Small intestine (tissue), 7 donors: ENCODE data around the gene KIF1A. TPM values are rescaled to one million over a fixed set of nuclear protein-coding genes. Genes with fewer than 3 reads are reported as not detected.
A peak's percentile ranks its signal among the peaks of the same experiment; 100 is the strongest.

ENCODE experiments used
- DNase-seq, 2 donors: peaks; one replicate each; pipeline versions ENCODE4 v3.0.0 to v3.0.0-alpha.2; 2013
- FAIRE-seq: peaks from 2 replicates; lab custom pipeline; 2012; peaks lifted over from hg19 to GRCh38; lab: Jason Lieb, UNC
- H3K27ac ChIP-seq, 3 donors: one replicate each; pipeline ENCODE4 v1.5.1; 2013; ENCODE audit warnings: low read length in 2 of 3, mild to moderate bottlenecking in 2 of 3, control low read depth in 1 of 3, inconsistent platforms in 1 of 3, low read depth in 1 of 3, moderate library complexity in 1 of 3
- H3K27me3 ChIP-seq, 3 donors: one replicate each; pipeline ENCODE4 v1.6.1; 2013; ENCODE audit warnings: low read length in 3 of 3, inconsistent platforms in 1 of 3; ENCODE audit not compliant: control insufficient read depth in 3 of 3, insufficient read depth in 3 of 3
- H3K36me3 ChIP-seq, 3 donors: one replicate each; pipeline ENCODE4 v1.6.1; 2013; ENCODE audit warnings: low read length in 3 of 3, inconsistent platforms in 1 of 3, low read depth in 1 of 3, mild to moderate bottlenecking in 1 of 3, moderate library complexity in 1 of 3; ENCODE audit not compliant: control insufficient read depth in 3 of 3, insufficient read depth in 2 of 3
- H3K4me1 ChIP-seq, 3 donors: one replicate each; pipeline ENCODE4 v1.6.1; 2013; ENCODE audit warnings: low read length in 2 of 3, inconsistent platforms in 1 of 3, low read depth in 1 of 3, mild to moderate bottlenecking in 1 of 3, moderate library complexity in 1 of 3; ENCODE audit not compliant: control insufficient read depth in 3 of 3, insufficient read depth in 2 of 3
- H3K4me3 ChIP-seq, 3 donors: one replicate each; pipeline ENCODE4 v1.5.1; 2013; ENCODE audit warnings: low read length in 3 of 3, control low read depth in 1 of 3, inconsistent platforms in 1 of 3, low read depth in 1 of 3, mild to moderate bottlenecking in 1 of 3, moderate library complexity in 1 of 3
- H3K9me3 ChIP-seq, 2 donors: one replicate each; pipeline ENCODE4 v1.6.1; 2013; ENCODE audit warnings: low read depth in 1 of 2, low read length in 1 of 2; ENCODE audit not compliant: control insufficient read depth in 2 of 2, insufficient read depth in 1 of 2
- WGBS, 3 donors: extraction: QIAGEN DNeasy Blood & Tissue Kit; methylation state at CpG; one replicate each; pipeline ENCODE4 v1.1.7; 2013; 5-methylcytosine and 5-hydroxymethylcytosine counted together
- polyA plus RNA-seq, 4 donors: library from polyadenylated mRNA; stranded (reverse) in 3 of 4; unstranded in 1 of 4; fragments of 200-250 nt in 3 of 4; fragments of 120-200 nt in 1 of 4; gene quantifications; one replicate each; pipeline versions ENCODE4 v1.2.1 to v1.2.3, GENCODE V29; 2013
- donor health status: healthy with polysubstance abuse.
- donor health status: control.
- donor health status: control.
- donor health status: Bipolar disorder and iron deficiency.
- donor health status: healthy.

KIF1A gene
- polyA plus RNA-seq, 4 donors = 0.27 to 7.7 (median 1.9) TPM

DNA sequence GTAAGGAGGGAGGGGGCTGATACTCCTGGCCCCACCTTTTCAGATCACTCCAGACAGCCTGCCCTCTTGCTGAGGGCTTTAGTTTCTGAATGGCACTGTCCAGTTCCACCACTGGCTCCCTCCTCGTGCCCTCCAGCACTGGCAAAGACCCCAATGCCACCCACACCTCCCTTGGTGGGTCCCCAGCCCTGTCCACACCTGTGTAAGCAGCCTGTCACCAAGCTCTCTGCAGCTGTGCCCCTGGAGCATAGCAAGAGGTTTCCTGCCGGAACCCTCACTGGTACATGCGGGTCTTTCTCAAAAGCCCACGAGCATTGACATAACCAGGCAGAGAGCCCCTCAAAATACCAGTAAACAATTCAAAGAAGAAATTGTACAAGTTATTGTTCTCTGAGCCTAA lies 17.6 kb upstream of the KIF1A start:
- Histone ChIP-seq H3K27me3 (peaks cover 0 to 13% (median 0%) of the 10 kb centered on the region in 3 donors), H3K4me3 (no peak overlapping the region), H3K9me3 (no peaks in the 10 kb centered on the region), H3K4me1 (no peaks in the 10 kb centered on the region), H3K27ac (no peak overlapping the region), H3K36me3 (no peaks in the 10 kb centered on the region)
- WGBS, 3 donors = 54 to 70% (median 60%) methylated on average over 4 of the region's 4 CpGs
- no peak for FAIRE-seq
- no peak for DNase-seq

DNA sequence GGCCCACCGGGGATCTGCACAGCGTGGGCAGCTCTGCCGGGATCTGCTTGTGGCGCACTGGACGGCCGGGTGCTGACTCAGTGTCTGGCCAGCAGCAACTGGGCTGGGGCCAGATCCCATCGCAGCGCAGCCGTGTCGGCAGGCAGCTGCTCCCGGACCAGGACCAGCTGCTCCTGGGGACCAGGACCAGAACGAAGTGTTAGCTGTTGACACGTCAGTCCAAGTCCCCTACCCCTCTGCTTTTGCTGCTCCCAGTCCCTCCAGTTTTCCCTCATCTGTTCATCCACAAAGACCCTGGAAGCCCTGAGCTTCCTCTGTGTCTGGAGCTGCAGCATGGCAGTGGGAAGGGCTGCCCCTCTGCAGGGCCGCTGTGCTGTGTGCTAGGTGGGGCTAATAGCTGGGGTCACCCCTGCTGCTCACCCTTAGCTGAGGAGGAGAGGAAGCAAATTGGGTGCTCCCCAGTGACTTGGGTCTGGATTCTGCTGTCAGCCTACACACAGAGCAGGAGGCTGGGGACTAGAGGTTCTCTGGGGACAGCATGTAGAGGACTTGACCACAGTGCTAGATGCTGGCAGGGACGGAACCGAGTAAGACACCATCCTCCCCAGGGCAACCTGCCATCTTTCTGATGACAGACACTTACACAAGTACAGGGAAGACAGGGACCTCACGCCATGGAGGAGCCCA lies 16.9 kb upstream of the KIF1A start:
- DNase-seq (no peak), FAIRE-seq (no peak)
- no peak overlapping the region for H3K4me3 ChIP-seq
- peaks cover 0 to 3% (median under 1%) of the 10 kb centered on the region in 3 donors for H3K4me1 ChIP-seq
- no peak overlapping the region for H3K27ac ChIP-seq
- H3K9me3 ChIP-seq = no peaks in the 10 kb centered on the region
- 61 to 70% (median 64%) methylated on average over 17 of the region's 17 CpGs for WGBS, 3 donors
- no peaks in the 10 kb centered on the region for H3K36me3 ChIP-seq
- peaks cover 0 to 12% (median 0%) of the 10 kb centered on the region in 3 donors for H3K27me3 ChIP-seq

DNA sequence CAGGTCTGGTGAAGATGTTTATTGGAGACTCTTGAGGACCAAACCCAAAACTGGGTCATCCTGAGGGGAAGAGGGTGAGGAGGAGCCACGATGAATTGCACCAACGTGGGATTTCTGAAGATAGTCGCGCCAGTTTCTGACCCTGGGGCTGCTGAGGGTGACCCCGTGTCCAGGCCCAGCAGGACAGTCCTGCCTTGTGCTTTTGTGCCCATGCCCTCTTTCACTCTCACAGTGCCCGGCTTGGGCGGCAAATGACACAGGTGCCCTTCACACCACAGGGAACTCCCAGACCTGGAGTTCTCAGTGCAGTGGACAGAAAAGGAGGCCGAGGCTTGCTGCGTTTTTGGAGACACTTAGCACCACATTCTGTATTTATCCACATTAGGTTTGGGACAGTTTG lies 15.5 kb upstream of the KIF1A start:
- H3K4me3 ChIP-seq = no peak overlapping the region
- H3K36me3 ChIP-seq = no peaks in the 10 kb centered on the region
- no peak for FAIRE-seq
- H3K4me1 ChIP-seq = peaks cover 2 to 8% (median 6%) of the 10 kb centered on the region in 3 donors
- 69 to 81% (median 70%) methylated on average over 9 of the region's 9 CpGs for WGBS, 3 donors
- peaks cover 0 to 16% (median 0%) of the 10 kb centered on the region in 3 donors for H3K27me3 ChIP-seq
- H3K9me3 ChIP-seq = no peaks in the 10 kb centered on the region
- no peak overlapping the region for H3K27ac ChIP-seq
- DNase-seq = no peak

DNA sequence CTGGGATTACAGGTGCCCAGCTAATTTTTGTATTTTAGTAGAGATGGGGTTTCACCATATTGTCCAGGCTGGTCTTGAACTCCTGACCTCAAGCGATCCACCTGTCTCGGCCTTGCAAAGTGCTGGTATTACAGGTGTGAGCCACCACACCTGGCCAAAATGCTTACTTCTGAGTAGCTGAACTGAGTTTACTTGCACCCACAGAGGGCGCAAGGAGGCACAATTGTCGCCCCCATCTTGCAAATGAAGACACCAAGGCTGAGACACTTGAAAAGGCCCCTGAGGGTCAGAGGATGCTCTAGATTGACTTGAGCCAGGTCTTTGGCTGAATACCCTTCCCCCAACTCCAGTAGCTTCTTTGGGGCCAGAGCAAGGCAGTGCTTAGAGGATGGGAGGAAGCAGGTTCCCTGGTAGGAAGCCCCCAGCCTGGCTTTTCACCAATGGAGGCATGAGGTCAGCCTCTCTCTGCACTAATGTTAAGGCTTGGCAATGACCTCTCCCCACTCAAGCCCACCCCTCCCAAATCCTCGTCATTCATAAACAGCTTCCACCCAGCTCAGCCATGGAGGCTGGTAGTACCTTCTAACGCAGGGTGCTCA lies 14.5 kb upstream of the KIF1A start:
- no peak overlapping the region for H3K4me3 ChIP-seq
- peaks cover 0 to 25% (median 0%) of the 10 kb centered on the region in 3 donors for H3K27me3 ChIP-seq
- 57 to 78% (median 62%) methylated on average over 6 of the region's 6 CpGs for WGBS, 3 donors
- no peak overlapping the region for H3K27ac ChIP-seq
- H3K9me3 ChIP-seq = no peaks in the 10 kb centered on the region
- DNase-seq = no peak
- FAIRE-seq = no peak
- H3K36me3 ChIP-seq = no peaks in the 10 kb centered on the region
- H3K4me1 ChIP-seq = peaks cover 2 to 8% (median 6%) of the 10 kb centered on the region in 3 donors

DNA sequence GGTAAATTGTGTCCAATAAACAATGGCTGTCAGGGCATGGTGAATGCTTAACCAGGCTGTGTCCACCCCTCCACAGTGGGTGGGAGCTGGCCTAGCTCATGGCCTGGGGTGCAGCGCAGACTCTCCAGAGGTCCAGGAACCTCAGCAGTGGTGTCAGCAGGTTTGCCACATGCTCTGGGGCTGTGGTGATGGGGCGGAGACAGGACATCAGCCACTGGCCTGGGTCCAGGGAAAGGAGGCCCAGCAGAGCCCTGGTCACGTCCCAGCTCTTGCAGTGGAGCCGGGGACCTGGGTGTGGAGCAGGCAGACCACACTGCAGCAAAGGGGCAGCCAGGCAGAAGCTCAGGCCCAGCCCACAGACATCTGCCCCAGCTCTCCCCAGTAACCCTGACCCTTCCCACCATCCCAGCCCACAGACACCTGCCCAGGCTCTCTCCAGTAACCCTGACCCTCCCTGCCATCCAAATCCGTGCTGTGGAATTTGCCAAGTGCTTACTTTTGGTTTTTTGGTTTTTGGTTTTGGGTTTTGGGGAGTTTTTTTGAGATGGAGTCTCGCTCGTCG lies 13.8 kb upstream of the KIF1A start:
- Histone ChIP-seq H3K27ac (no peak overlapping the region), H3K4me3 (no peak overlapping the region), H3K4me1 (peaks cover 2 to 8% (median 6%) of the 10 kb centered on the region in 3 donors), H3K36me3 (no peaks in the 10 kb centered on the region), H3K9me3 (no peaks in the 10 kb centered on the region), H3K27me3 (peaks cover 0 to 27% (median 0%) of the 10 kb centered on the region in 3 donors)
- FAIRE-seq (no peak), DNase-seq (no peak)
- 65 to 76% (median 66%) methylated on average over 8 of the region's 8 CpGs for WGBS, 3 donors

DNA sequence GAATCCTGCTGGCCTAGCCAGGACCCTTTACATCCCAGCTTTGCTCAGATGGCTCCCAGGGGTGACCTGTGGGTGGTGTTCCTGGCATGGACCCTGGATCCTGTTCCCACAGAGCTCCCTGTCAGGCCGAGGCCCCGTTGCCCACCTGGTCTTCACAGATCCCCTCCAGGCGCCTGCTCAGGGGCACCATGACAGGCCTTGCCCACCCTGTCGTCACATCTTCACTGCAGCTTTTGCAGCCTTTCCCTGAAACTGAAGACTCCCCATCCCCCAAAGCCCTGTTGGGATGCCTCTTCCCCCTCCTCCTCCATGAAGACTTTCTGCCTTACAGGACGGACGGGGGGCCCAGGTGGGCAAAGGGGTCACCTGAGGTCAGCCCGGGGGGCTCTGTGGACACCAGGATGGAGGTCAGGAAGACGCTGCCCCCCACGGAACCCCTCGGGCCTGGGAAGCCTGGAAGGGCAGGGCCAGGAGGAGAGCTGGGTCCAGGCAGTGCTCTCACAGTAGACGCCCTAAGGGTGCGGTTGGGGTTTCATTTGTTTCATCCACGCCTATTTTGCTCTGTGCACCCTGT lies 13.0 kb upstream of the KIF1A start:
- no peak overlapping the region for H3K4me3 ChIP-seq
- H3K27me3 ChIP-seq = peaks cover 0 to 33% (median 0%) of the 10 kb centered on the region in 3 donors
- H3K4me1 ChIP-seq = peaks cover 2 to 8% (median 6%) of the 10 kb centered on the region in 3 donors
- H3K36me3 ChIP-seq = no peaks in the 10 kb centered on the region
- no peak for FAIRE-seq
- no peak for DNase-seq
- WGBS, 3 donors = 48 to 70% (median 52%) methylated on average over 13 of the region's 13 CpGs
- H3K27ac ChIP-seq = no peak overlapping the region
- no peaks in the 10 kb centered on the region for H3K9me3 ChIP-seq

DNA sequence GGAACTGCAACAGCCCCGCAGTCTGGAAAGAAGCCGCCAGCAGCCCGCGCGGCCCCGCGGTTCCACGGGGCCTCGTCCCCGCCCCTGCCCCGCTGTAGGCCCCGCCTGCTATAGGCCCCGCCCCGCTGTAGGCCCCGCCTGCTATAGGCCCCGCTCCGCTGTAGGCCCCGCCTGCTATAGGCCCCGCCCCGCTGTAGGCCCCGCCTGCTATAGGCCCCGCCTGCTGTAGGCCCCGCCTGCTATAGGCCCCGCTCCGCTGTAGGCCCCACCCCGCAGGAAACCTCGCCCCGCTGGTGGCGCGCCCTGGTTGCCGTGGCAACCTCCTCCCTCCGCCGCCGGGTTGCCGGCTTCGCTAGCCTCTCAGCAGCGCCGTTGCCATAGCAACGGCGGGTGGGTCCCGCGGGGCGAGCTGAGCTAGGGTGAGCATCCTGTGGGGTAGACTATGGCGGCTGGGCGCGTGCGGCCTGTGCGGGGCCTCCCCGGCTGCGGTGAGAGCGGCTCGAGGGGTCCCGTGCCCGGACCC lies 12.2 kb upstream of the KIF1A start:
- 2 to 5% (median 3%) methylated on average over 35 to 54 of the region's 54 CpGs for WGBS, 3 donors
- FAIRE-seq (no peak), DNase-seq (peak; percentile 91 to 94)
- H3K27ac ChIP-seq = no peak overlapping the region
- no peaks in the 10 kb centered on the region for H3K36me3 ChIP-seq
- no peak overlapping the region for H3K4me3 ChIP-seq
- H3K9me3 ChIP-seq = no peaks in the 10 kb centered on the region
- peaks cover 0 to 36% (median 4%) of the 10 kb centered on the region in 3 donors for H3K27me3 ChIP-seq
- H3K4me1 ChIP-seq = peaks cover 2 to 8% (median 6%) of the 10 kb centered on the region in 3 donors

DNA sequence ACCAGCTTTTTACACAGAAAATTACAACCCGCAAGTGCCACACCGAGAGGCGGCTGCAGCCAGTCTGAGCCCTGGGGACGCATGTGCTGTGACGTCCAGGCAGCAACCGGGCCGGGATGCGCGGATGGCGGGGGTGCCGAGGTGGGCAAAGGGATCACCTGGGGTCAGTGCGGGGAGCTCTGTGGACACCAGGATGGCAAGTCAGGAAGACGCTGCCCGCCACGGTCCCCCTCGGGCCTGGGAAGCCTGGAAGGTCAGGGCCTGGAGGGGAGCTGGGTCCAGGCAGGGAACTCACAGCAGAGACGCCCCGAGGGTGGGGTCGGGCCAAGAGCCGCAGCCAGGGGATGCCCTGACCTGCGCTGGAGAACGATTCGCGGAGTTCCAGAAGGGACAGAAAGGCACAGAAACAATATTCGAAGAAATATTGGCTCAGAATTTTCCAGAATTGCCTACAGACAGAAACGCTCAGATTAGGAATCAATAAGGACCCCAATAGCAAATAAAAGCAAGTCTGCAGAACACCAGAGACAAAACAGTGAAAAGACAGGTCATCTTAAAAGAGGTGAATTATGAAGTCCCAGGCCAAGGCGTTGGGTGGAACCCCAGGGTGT lies 11.7 kb upstream of the KIF1A start:
- Histone ChIP-seq H3K4me1 (peaks cover 2 to 8% (median 6%) of the 10 kb centered on the region in 3 donors), H3K27me3 (peaks cover 0 to 39% (median 8%) of the 10 kb centered on the region in 3 donors), H3K36me3 (no peaks in the 10 kb centered on the region), H3K4me3 (no peak overlapping the region), H3K27ac (no peak overlapping the region), H3K9me3 (peaks cover 0 to 2% of the 10 kb centered on the region in 2 donors)
- WGBS, 3 donors = 11 to 14% (median 14%) methylated on average over 27 of the region's 27 CpGs
- DNase-seq (no peak), FAIRE-seq (no peak)
